HCT116 (cell line): Measurements from ENCODE around the gene OBSCN.

Experiments used
- EZH2phosphoT487 ChIP-seq: fragments of 200-600 bp; IDR thresholded peaks from 2 replicates; pipeline ENCODE4 v1.6.1; 2018; ENCODE audit warnings: antibody characterized with exemption, borderline replicate concordance
- POLR2A ChIP-seq: IDR thresholded peaks from 2 replicates; pipeline ENCODE4 v1.7.0; 2011; ENCODE audit warnings: borderline replicate concordance; ENCODE audit not compliant: insufficient read depth, insufficient read length; ENCODE audit errors: extremely low read depth
- RAD21 ChIP-seq: IDR thresholded peaks from 2 replicates; pipeline ENCODE4 v1.6.1; 2012; ENCODE audit warnings: low read depth, mild to moderate bottlenecking
- TF ChIP-seq, protein P1 (sequence below), 3 experiments: fragments of 200-600 bp in 1 of 3; sonication (generic) in 1 of 3; IDR thresholded peaks in 2 of 3; conservative IDR thresholded peaks in 1 of 3; 2 replicates each; pipeline ENCODE4 v1.5.1; 2012 to 2017; ENCODE audit warnings: low read depth in 2 of 3, low read length in 2 of 3, antibody characterized with exemption in 1 of 3, borderline replicate concordance in 1 of 3, control low read depth in 1 of 3, mild to moderate bottlenecking in 1 of 3, mixed read lengths in 1 of 3, mixed run types in 1 of 3, moderate library complexity in 1 of 3; ENCODE audit not compliant: insufficient read depth in 1 of 3
- TF ChIP-seq, protein P2 (sequence below): IDR thresholded peaks from 2 replicates; pipeline ENCODE4 v1.6.1; 2012

DNA sequence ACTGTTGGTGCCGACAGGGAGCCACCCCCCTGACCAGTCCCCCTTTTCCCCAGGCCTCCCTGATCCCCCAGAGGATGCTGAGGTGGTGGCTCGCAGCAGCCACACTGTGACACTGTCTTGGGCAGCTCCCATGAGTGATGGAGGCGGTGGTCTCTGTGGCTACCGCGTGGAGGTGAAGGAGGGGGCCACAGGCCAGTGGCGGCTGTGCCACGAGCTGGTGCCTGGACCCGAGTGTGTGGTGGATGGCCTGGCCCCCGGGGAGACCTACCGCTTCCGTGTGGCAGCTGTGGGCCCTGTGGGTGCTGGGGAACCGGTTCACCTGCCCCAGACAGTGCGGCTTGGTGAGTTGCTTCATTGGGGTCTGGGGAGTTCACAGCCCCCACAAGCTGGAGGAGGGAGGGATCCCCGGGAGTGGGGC is 109.6 kb downstream of the OBSCN start:
- TF ChIP-seq RAD21 (no peak), POLR2A (no peak), EZH2phosphoT487 (no peak)
- TF ChIP-seq, protein P1, sequence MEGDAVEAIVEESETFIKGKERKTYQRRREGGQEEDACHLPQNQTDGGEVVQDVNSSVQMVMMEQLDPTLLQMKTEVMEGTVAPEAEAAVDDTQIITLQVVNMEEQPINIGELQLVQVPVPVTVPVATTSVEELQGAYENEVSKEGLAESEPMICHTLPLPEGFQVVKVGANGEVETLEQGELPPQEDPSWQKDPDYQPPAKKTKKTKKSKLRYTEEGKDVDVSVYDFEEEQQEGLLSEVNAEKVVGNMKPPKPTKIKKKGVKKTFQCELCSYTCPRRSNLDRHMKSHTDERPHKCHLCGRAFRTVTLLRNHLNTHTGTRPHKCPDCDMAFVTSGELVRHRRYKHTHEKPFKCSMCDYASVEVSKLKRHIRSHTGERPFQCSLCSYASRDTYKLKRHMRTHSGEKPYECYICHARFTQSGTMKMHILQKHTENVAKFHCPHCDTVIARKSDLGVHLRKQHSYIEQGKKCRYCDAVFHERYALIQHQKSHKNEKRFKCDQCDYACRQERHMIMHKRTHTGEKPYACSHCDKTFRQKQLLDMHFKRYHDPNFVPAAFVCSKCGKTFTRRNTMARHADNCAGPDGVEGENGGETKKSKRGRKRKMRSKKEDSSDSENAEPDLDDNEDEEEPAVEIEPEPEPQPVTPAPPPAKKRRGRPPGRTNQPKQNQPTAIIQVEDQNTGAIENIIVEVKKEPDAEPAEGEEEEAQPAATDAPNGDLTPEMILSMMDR (IDR thresholded peaks at IDR 0.05 in 2 of 3, conservative IDR thresholded peaks at IDR 0.05 in 1 of 3; ENCODE audit: borderline replicate concordance in 1 of 3, insufficient read depth in 1 of 3, low read depth in 2 of 3, low read length in 2 of 3), result no peak
- TF ChIP-seq, protein P2, sequence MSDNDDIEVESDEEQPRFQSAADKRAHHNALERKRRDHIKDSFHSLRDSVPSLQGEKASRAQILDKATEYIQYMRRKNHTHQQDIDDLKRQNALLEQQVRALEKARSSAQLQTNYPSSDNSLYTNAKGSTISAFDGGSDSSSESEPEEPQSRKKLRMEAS, result no peak
